Measurements from ENCODE around the gene EARS2. TPM values are rescaled to one million over a fixed set of nuclear protein-coding genes. Genes with fewer than 3 reads are reported as not detected.

The EARS2 gene
- total RNA-seq, 2 donors from 2014 or later, result 18.2 to 83.1 TPM

- no peak for DNase-seq
- H3K27ac ChIP-seq, result peak overlapping the region in 1 of 4 donors; percentile 14
- intact Hi-C loops (cut with DNase I), result no loop called here
- H3K9me3 ChIP-seq, result no peaks in the 10 kb centered on the region
- WGBS, 2 donors, result 85 to 89% methylated on average over 7 of the region's 7 CpGs
- peaks cover 0 to 7% of the 10 kb centered on the region in 2 donors for H3K36me3 ChIP-seq (replicated peaks in 1 of 2; ENCODE audit: insufficient read depth in 1 of 2, low read depth in 2 of 2)
- H3K4me3 ChIP-seq, result no peak overlapping the region
- no peak for ATAC-seq
- TF ChIP-seq POLR2A (IDR thresholded peaks at IDR 0.05) (no peak), CTCF (IDR thresholded peaks at IDR 0.05) (no peak)
- no peaks in the 10 kb centered on the region for H3K27me3 ChIP-seq
- peaks cover 20% of the 10 kb centered on the region for H3K4me1 ChIP-seq
These were observed 33.2 kb downstream of the EARS2 start for GRCh38 chr16:23523876-23524385.

DNA sequence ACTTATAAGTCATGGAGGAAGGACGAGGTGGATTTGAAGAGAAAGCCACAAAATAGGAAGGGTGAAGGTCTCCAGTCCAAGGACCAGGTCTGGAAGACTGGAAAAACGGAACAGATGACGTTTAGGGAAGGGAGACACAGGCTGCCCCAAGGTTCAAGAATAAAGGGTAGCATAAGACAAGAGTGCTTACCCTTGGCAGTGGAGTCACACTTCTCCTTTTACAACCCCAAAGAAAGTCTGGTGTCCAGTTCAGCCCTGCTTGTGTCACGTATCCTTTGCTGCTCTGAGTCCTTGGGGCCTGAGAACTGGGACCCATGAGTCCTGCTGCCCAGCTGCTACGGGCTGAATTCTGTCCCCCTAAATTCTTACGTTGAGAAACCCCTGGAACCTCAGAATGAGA, 33.8 kb downstream of the EARS2 start:
- Histone ChIP-seq H3K9me3 (no peaks in the 10 kb centered on the region), H3K4me1 (peaks cover 14% of the 10 kb centered on the region), H3K4me3 (no peak overlapping the region), H3K36me3 (replicated peaks in 1 of 2; ENCODE audit: insufficient read depth in 1 of 2, low read depth in 2 of 2) (peaks cover 0 to 7% of the 10 kb centered on the region in 2 donors), H3K27ac (peak overlapping the region in 1 of 4 donors; percentile 14), H3K27me3 (no peaks in the 10 kb centered on the region)
- WGBS, 2 donors, result 82 to 94% methylated on average over 6 of the region's 6 CpGs
- intact Hi-C loops (cut with DNase I), result no loop called here
- no peak for ATAC-seq
- DNase-seq, result no peak
- TF ChIP-seq POLR2A (IDR thresholded peaks at IDR 0.05) (no peak), CTCF (IDR thresholded peaks at IDR 0.05) (no peak)

DNA sequence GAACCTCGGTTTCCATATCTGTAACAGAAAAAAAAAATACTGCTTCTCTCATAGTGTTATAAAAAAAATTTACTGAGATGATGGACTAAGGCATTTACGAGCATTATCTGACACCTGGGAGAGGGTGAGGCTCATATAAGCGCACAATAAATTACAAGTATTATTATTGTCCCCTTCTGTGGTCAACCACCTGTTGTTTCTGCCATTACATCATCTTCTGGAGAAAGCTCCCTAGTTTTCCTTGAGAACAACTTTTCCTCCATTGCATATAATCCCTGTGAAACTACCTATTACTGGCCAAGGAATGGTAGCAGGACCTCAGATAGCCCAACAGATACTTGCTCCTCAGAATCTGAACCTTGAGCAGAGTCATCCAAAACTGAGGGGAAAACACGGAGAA, 35.2 kb downstream of the EARS2 start:
- intact Hi-C loops (cut with DNase I), result no loop called here
- DNase-seq, result no peak
- TF ChIP-seq CTCF (IDR thresholded peaks at IDR 0.05) (no peak), POLR2A (IDR thresholded peaks at IDR 0.05) (no peak)
- Histone ChIP-seq H3K36me3 (replicated peaks in 1 of 2; ENCODE audit: insufficient read depth in 1 of 2, low read depth in 2 of 2) (peaks cover 0 to 7% of the 10 kb centered on the region in 2 donors), H3K4me3 (no peak overlapping the region), H3K9me3 (no peaks in the 10 kb centered on the region), H3K27ac (no peak overlapping the region), H3K4me1 (peaks cover under 1% of the 10 kb centered on the region), H3K27me3 (no peaks in the 10 kb centered on the region)
- 94 to 95% methylated on average over 4 of the region's 4 CpGs for WGBS, 2 donors
- ATAC-seq, result no peak

DNA sequence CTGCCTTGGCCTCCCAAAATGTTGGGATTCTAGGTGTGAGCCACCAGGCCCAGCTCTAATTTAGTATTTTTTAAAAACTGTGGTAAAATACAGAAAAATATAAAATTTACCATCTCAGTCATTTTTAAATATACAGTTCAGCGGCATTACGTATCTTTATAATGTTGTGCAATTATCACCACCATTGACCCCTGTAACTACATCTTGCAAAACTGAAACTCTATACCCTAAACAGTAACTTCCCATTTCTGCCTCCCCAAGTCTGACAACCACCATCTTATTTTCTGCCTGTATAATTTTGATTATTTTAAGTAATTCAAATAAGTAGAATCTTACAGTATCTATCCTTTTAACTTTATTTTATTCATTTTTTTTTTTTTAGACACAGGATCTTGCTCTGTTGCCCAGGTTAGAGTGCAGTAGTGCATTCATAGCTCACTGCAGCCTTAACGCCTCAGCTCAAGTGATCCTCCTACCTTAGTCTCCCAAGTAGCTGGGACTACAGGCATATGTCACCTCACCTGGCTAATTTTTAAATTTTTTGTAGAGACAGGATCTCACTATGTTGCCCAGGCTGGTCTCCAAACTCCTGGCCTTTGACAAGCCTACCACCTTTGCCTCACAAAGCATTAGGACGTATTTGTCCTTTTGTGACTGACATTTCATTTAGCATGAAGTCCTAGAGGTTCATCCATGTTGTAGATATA, 36.0 kb downstream of the EARS2 start:
- no peaks in the 10 kb centered on the region for H3K27me3 ChIP-seq

More for the DNA sequence above, 36.0 kb downstream of the EARS2 start:
- H3K27ac ChIP-seq, result peak overlapping the region in 1 of 4 donors; percentile 67
- H3K9me3 ChIP-seq, result no peaks in the 10 kb centered on the region
- intact Hi-C loops (cut with DNase I), result no loop called here
- no peak for DNase-seq
- no peak overlapping the region for H3K4me3 ChIP-seq
- ATAC-seq, result no peak
- TF ChIP-seq POLR2A (IDR thresholded peaks at IDR 0.05) (no peak), CTCF (IDR thresholded peaks at IDR 0.05) (no peak)
- H3K4me1 ChIP-seq, result no peaks in the 10 kb centered on the region
- WGBS, 2 donors, result 62 to 96% methylated on average over 4 of the region's 4 CpGs
- H3K36me3 ChIP-seq (replicated peaks in 1 of 2; ENCODE audit: insufficient read depth in 1 of 2, low read depth in 2 of 2), result peaks cover 0 to 7% of the 10 kb centered on the region in 2 donors
